HCT116 (cell line): Measurements from ENCODE around the gene DRGX. TPM values are rescaled to one million over a fixed set of nuclear protein-coding genes. Genes with fewer than 3 reads are reported as not detected.

ENCODE experiments used
- ATAC-seq: fragments of 200-7000 bp; cut with Tn5 transposase; 2 replicates; pipeline ENCODE4 v1.9.1; 2020; ENCODE audit warnings: mild to moderate bottlenecking, moderate library complexity
- BruUV-seq: library from RNA; stranded (reverse); fragments of 400-500 nt; replicated peaks from 2 replicates; lab custom pipeline; 2021; lab: Mats Ljungman, UMichigan
- CTCF ChIA-PET: fragments of 300-600 bp; sonication (Branson Sonifier 250); formaldehyde crosslinking; loops from one replicate; lab custom pipeline; 2021; ENCODE audit warnings: antibody characterized with exemption; lab: Charles Lee
- POLR2A ChIA-PET: fragments of 300-600, 350-600 bp; sonication (Branson Sonifier 250); formaldehyde crosslinking; loops from one replicate; lab custom pipeline; 2021; ENCODE audit warnings: antibody characterized with exemption; lab: Charles Lee
- RAD21 ChIA-PET, 2 experiments: fragments of 300-600 bp; sonication (Branson Sonifier 250); formaldehyde crosslinking; loops; one replicate each; lab custom pipeline; 2023; ENCODE audit warnings: low total read pairs in 2 of 2; ENCODE audit not compliant: uncharacterized antibody in 2 of 2, unreplicated experiment in 2 of 2, low non-redundant PET in 1 of 2; lab: Charles Lee
- DNase-seq: peaks from one replicate; pipeline ENCODE4 v3.0.0-alpha.2; 2010; ENCODE audit warnings: low read depth, low spot score
- H2AFZ ChIP-seq: fragments of 200-600 bp; shearing (Covaris generic), sonication (generic); 2 replicates; pipeline ENCODE4 v1.6.1; 2017; ENCODE audit warnings: low read depth, mixed run types, mixed read lengths, antibody characterized with exemption, low read length; ENCODE audit not compliant: poor library complexity, severe bottlenecking
- H3K27ac ChIP-seq: 2 replicates; pipeline ENCODE4 v1.5.1; 2012; ENCODE audit warnings: low read depth, low read length
- H3K27me3 ChIP-seq: fragments of 200-600 bp; sonication (generic); 2 replicates; pipeline ENCODE4 v1.6.1; 2016; ENCODE audit warnings: mixed run types, low read length, mixed read lengths; ENCODE audit not compliant: insufficient read depth
- H3K36me3 ChIP-seq, 2 experiments: fragments of 200-500 bp in 1 of 2; fragments of 200-600 bp in 1 of 2; sonication (Bioruptor generic) in 1 of 2; sonication (generic) in 1 of 2; 2 replicates each; pipeline versions ENCODE4 v1.5.1 to v1.6.1; 2014 to 2016; ENCODE audit warnings: low read length in 2 of 2, inconsistent platforms in 1 of 2, mixed read lengths in 1 of 2, mixed run types in 1 of 2; ENCODE audit not compliant: insufficient read depth in 2 of 2, control insufficient read depth in 1 of 2
- H3K4me1 ChIP-seq, 2 experiments: fragments of 200-600 bp in 1 of 2; sonication (generic) in 1 of 2; 2 replicates each; pipeline versions ENCODE4 v1.5.1 to v1.6.1; 2012 to 2017; ENCODE audit warnings: low read length in 2 of 2, inconsistent platforms in 1 of 2, mild to moderate bottlenecking in 1 of 2, mixed read lengths in 1 of 2, mixed run types in 1 of 2, moderate library complexity in 1 of 2; ENCODE audit not compliant: insufficient read depth in 2 of 2, control insufficient read depth in 1 of 2
- H3K4me2 ChIP-seq: fragments of 200-600 bp; sonication (generic); 2 replicates; pipeline ENCODE4 v1.6.1; 2017; ENCODE audit warnings: mixed run types, low read length, mixed read lengths
- H3K4me3 ChIP-seq, 2 experiments: fragments of 200-600 bp in 1 of 2; sonication (generic) in 1 of 2; replicated peaks in 1 of 2; 2 replicates each; pipeline ENCODE4 v1.5.1; 2011 to 2016; ENCODE audit warnings: low read length in 2 of 2, control low read depth in 1 of 2, low read depth in 1 of 2, mild to moderate bottlenecking in 1 of 2, mixed read lengths in 1 of 2, mixed run types in 1 of 2
- H3K79me2 ChIP-seq: fragments of 200-600 bp; sonication (generic); 2 replicates; pipeline ENCODE4 v1.6.1; 2017; ENCODE audit warnings: mild to moderate bottlenecking, mixed run types, low read length, moderate library complexity, mixed read lengths; ENCODE audit not compliant: insufficient read depth
- H3K9ac ChIP-seq: fragments of 200-600 bp; sonication (generic); 2 replicates; pipeline ENCODE4 v1.6.1; 2016; ENCODE audit warnings: low read length, mixed read lengths
- H3K9me2 ChIP-seq: fragments of 200-600 bp; sonication (generic), shearing (Covaris generic); 2 replicates; pipeline ENCODE4 v1.6.1; 2017; ENCODE audit warnings: mixed run types, mild to moderate bottlenecking, moderate library complexity; ENCODE audit not compliant: insufficient read depth
- H3K9me3 ChIP-seq, 2 experiments: fragments of 200-500 bp in 1 of 2; fragments of 200-600 bp in 1 of 2; sonication (Bioruptor generic) in 1 of 2; sonication (generic) in 1 of 2; 2 replicates each; pipeline ENCODE4 v1.6.1; 2014 to 2017; ENCODE audit warnings: low read length in 2 of 2, mixed read lengths in 2 of 2, inconsistent platforms in 1 of 2, low read depth in 1 of 2, mild to moderate bottlenecking in 1 of 2, mixed run types in 1 of 2, moderate library complexity in 1 of 2; ENCODE audit not compliant: control insufficient read depth in 1 of 2, insufficient read depth in 1 of 2
- H4K20me1 ChIP-seq: fragments of 200-600 bp; sonication (generic), shearing (Covaris generic); 2 replicates; pipeline ENCODE4 v1.6.1; 2017; ENCODE audit warnings: mixed run types, mild to moderate bottlenecking, moderate library complexity; ENCODE audit not compliant: insufficient read depth
- ATF3 ChIP-seq: IDR thresholded peaks from 2 replicates; pipeline ENCODE4 v1.6.1; 2012
- CBX3 ChIP-seq: IDR thresholded peaks from 2 replicates; pipeline ENCODE4 v1.6.1; 2012; ENCODE audit warnings: low read depth
- CTCF ChIP-seq, 3 experiments: fragments of 200-600 bp in 1 of 3; sonication (generic) in 1 of 3; IDR thresholded peaks in 2 of 3; conservative IDR thresholded peaks in 1 of 3; 2 replicates each; pipeline ENCODE4 v1.5.1; 2012 to 2017; ENCODE audit warnings: low read depth in 2 of 3, low read length in 2 of 3, antibody characterized with exemption in 1 of 3, borderline replicate concordance in 1 of 3, control low read depth in 1 of 3, mild to moderate bottlenecking in 1 of 3, mixed read lengths in 1 of 3, mixed run types in 1 of 3, moderate library complexity in 1 of 3; ENCODE audit not compliant: insufficient read depth in 1 of 3
- EGR1 ChIP-seq: IDR thresholded peaks from 2 replicates; pipeline ENCODE4 v1.6.1; 2012; ENCODE audit warnings: low read depth
- EZH2 ChIP-seq: fragments of 200-600 bp; sonication (generic); IDR thresholded peaks from 2 replicates; pipeline ENCODE4 v1.6.1; 2017; ENCODE audit warnings: antibody characterized with exemption, mixed run types
- EZH2phosphoT487 ChIP-seq: fragments of 200-600 bp; IDR thresholded peaks from 2 replicates; pipeline ENCODE4 v1.6.1; 2018; ENCODE audit warnings: antibody characterized with exemption, borderline replicate concordance
- FOSL1 ChIP-seq: IDR thresholded peaks from 2 replicates; pipeline ENCODE4 v1.6.1; 2012; ENCODE audit warnings: low read depth
- JUND ChIP-seq: IDR thresholded peaks from 2 replicates; pipeline ENCODE4 v1.6.1; 2012
- MAX ChIP-seq: IDR thresholded peaks from 2 replicates; pipeline ENCODE4 v1.6.1; 2012
- RAD21 ChIP-seq: IDR thresholded peaks from 2 replicates; pipeline ENCODE4 v1.6.1; 2012; ENCODE audit warnings: low read depth, mild to moderate bottlenecking
- REST ChIP-seq: IDR thresholded peaks from 2 replicates; pipeline ENCODE4 v1.6.1; 2012; ENCODE audit warnings: low read depth
- SIN3A ChIP-seq: IDR thresholded peaks from 2 replicates; pipeline ENCODE4 v1.6.1; 2012; ENCODE audit warnings: low read depth
- SRF ChIP-seq: IDR thresholded peaks from 2 replicates; pipeline ENCODE4 v1.6.1; 2012; ENCODE audit warnings: low read depth
- TCF7L2 ChIP-seq: IDR thresholded peaks from 2 replicates; pipeline ENCODE4 v1.7.0; 2011; ENCODE audit warnings: borderline replicate concordance, inconsistent platforms; ENCODE audit not compliant: insufficient read depth, insufficient read length; ENCODE audit errors: extremely low read depth
- ZFX ChIP-seq: fragments of 450-650 bp; IDR thresholded peaks from 2 replicates; pipeline ENCODE4 v1.6.1; 2017
- ZNF274 ChIP-seq: fragments of 200-500 bp; sonication (Bioruptor generic); IDR thresholded peaks from 2 replicates; pipeline ENCODE4 v1.6.1; 2014; ENCODE audit warnings: mild to moderate bottlenecking, low read depth, low read length, inconsistent platforms
- intact Hi-C: fragments of 100-400 bp; cut with micrococcal nuclease; formaldehyde crosslinking; loops from 2 replicates; pipeline ENCODE4 v1.10.0; 2022
- total RNA-seq: library from RNA; stranded (reverse); gene quantifications from one replicate; pipeline ENCODE4 v1.2.1, GENCODE V29; 2021; ENCODE audit not compliant: unreplicated experiment
- TF ChIP-seq, protein P1 (sequence below): IDR thresholded peaks from 2 replicates; pipeline ENCODE4 v1.6.1; 2011; ENCODE audit warnings: mild to moderate bottlenecking, low read length, moderate library complexity; ENCODE audit not compliant: insufficient replicate concordance; ENCODE audit errors: extremely low read depth

Gene DRGX
- total RNA-seq, 1 experiment from 2014 or later = not detected

GRCh38 chr10:49325916-49326783 lies 69.7 kb downstream of the DRGX start:
- ChIA-PET CTCF (interaction anchor here (1.2 kb wide), 1 partner anchor 82 kb away, joined by 4 read pairs; no protein-coding TSS in a partner anchor), RAD21 (no interaction called here), POLR2A (no interaction called here)
- Histone ChIP-seq H3K27ac (no peak overlapping the region), H3K9ac (no peak overlapping the region), H3K4me1 (no peaks in the 10 kb centered on the region), H3K36me3 (no peaks in the 10 kb centered on the region), H3K27me3 (peaks cover 31% of the 10 kb centered on the region), H4K20me1 (no peaks in the 10 kb centered on the region), H3K79me2 (no peaks in the 10 kb centered on the region), H3K9me2 (no peaks in the 10 kb centered on the region), H3K4me3 (no peak overlapping the region), H2AFZ (no peak overlapping the region), H3K4me2 (no peak overlapping the region), H3K9me3 (no peaks in the 10 kb centered on the region)
- no TSS peak for BruUV-seq
- TF ChIP-seq SIN3A (no peak), MAX (no peak), ZFX (no peak), TCF7L2 (no peak), RAD21 (no peak), REST (no peak), FOSL1 (no peak), ZNF274 (no peak), SRF (no peak), CBX3 (no peak), EZH2phosphoT487 (no peak), EZH2 (no peak), CTCF (IDR thresholded peaks at IDR 0.05 in 2 of 3, conservative IDR thresholded peaks at IDR 0.05 in 1 of 3; ENCODE audit: borderline replicate concordance in 1 of 3, insufficient read depth in 1 of 3, low read depth in 2 of 3, low read length in 2 of 3) (no peak), ATF3 (no peak), EGR1 (no peak), JUND (no peak)
- TF ChIP-seq, protein P1, sequence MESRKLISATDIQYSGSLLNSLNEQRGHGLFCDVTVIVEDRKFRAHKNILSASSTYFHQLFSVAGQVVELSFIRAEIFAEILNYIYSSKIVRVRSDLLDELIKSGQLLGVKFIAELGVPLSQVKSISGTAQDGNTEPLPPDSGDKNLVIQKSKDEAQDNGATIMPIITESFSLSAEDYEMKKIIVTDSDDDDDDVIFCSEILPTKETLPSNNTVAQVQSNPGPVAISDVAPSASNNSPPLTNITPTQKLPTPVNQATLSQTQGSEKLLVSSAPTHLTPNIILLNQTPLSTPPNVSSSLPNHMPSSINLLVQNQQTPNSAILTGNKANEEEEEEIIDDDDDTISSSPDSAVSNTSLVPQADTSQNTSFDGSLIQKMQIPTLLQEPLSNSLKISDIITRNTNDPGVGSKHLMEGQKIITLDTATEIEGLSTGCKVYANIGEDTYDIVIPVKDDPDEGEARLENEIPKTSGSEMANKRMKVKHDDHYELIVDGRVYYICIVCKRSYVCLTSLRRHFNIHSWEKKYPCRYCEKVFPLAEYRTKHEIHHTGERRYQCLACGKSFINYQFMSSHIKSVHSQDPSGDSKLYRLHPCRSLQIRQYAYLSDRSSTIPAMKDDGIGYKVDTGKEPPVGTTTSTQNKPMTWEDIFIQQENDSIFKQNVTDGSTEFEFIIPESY = no peak
- DNase-seq (no peak), ATAC-seq (no peak)
- intact Hi-C loops = no loop called here
